BJ (cell line): ENCODE data around the gene MTG2. TPM values are rescaled to one million over a fixed set of nuclear protein-coding genes. Genes with fewer than 3 reads are reported as not detected.

Source experiments
- CTCF ChIA-PET: fragments of 350-600 bp; formaldehyde crosslinking; extraction: SDS; loops from one replicate; lab custom pipeline; 2021; ENCODE audit warnings: antibody characterized with exemption, inconsistent platforms; lab: Yijun Ruan, JAX
- POLR2A ChIA-PET: fragments of 300-600 bp; sonication (Branson Sonifier 250); formaldehyde crosslinking; extraction: SDS; loops from one replicate; lab custom pipeline; 2021; ENCODE audit warnings: antibody characterized with exemption; lab: Charles Lee
- DNase-seq: peaks from one replicate; pipeline ENCODE4 v3.0.0-alpha.2; 2011; ENCODE audit warnings: low read depth
- H3K27me3 ChIP-seq: 2 replicates; pipeline ENCODE4 v1.6.0; 2011; ENCODE audit warnings: low read length; ENCODE audit not compliant: control insufficient read depth, insufficient read depth
- H3K36me3 ChIP-seq: 2 replicates; pipeline ENCODE4 v1.5.1; 2011; ENCODE audit warnings: low read length; ENCODE audit not compliant: control insufficient read depth, insufficient read depth
- H3K4me3 ChIP-seq: 2 replicates; pipeline ENCODE4 v1.5.1; 2011; ENCODE audit warnings: low read depth, mild to moderate bottlenecking, control low read depth, low read length
- CTCF ChIP-seq: IDR thresholded peaks from 2 replicates; pipeline ENCODE4 v1.5.1; 2011; ENCODE audit warnings: low read depth, mild to moderate bottlenecking, control low read depth, inconsistent platforms, low read length, moderate library complexity; ENCODE audit not compliant: insufficient read depth
- polyA plus RNA-seq: library from polyadenylated mRNA; depleted of rRNA; stranded (reverse); fragments of >200 nt; gene quantifications from 2 replicates; pipeline ENCODE4 v1.2.3, GENCODE V29; 2011

The MTG2 gene
- polyA plus RNA-seq, 1 experiment = 19.3 TPM

GRCh38 chr20:62227977-62228958 lies 45.4 kb downstream of the MTG2 start:
- H3K36me3 ChIP-seq = no peaks in the 10 kb centered on the region
- POLR2A ChIA-PET = no interaction called here
- no peak for TF ChIP-seq CTCF
- no peak for DNase-seq
- CTCF ChIA-PET = no interaction called here
- peaks cover 12% of the 10 kb centered on the region for H3K27me3 ChIP-seq
- H3K4me3 ChIP-seq = no peak overlapping the region

GRCh38 chr20:62228982-62229545 lies 46.2 kb downstream of the MTG2 start:
- ChIA-PET POLR2A (no interaction called here), CTCF (no interaction called here)
- Histone ChIP-seq H3K4me3 (no peak overlapping the region), H3K36me3 (no peaks in the 10 kb centered on the region), H3K27me3 (peaks cover 11% of the 10 kb centered on the region)
- no peak for TF ChIP-seq CTCF
- no peak for DNase-seq

- POLR2A ChIA-PET = no interaction called here
- TF ChIP-seq CTCF = no peak
- no peak for DNase-seq
- no peak overlapping the region for H3K4me3 ChIP-seq
- CTCF ChIA-PET = no interaction called here
- H3K27me3 ChIP-seq = peaks cover 11% of the 10 kb centered on the region
- H3K36me3 ChIP-seq = no peaks in the 10 kb centered on the region
These were observed 46.8 kb downstream of the MTG2 start for GRCh38 chr20:62229667-62230066.

- Histone ChIP-seq H3K36me3 (no peaks in the 10 kb centered on the region), H3K4me3 (no peak overlapping the region), H3K27me3 (peaks cover 9% of the 10 kb centered on the region)
- no peak for TF ChIP-seq CTCF
- CTCF ChIA-PET = no interaction called here
- POLR2A ChIA-PET = no interaction called here
- DNase-seq = no peak
These were observed 47.4 kb downstream of the MTG2 start for GRCh38 chr20:62230276-62230675.

GRCh38 chr20:62230696-62231095 lies 47.9 kb downstream of the MTG2 start:
- POLR2A ChIA-PET = no interaction called here
- H3K36me3 ChIP-seq = no peaks in the 10 kb centered on the region
- H3K27me3 ChIP-seq = peaks cover 8% of the 10 kb centered on the region
- CTCF ChIA-PET = no interaction called here
- H3K4me3 ChIP-seq = no peak overlapping the region
- no peak for TF ChIP-seq CTCF
- DNase-seq = no peak
